ENCODE data around the gene ATP6V0E2. TPM values are rescaled to one million over a fixed set of nuclear protein-coding genes. Genes with fewer than 3 reads are reported as not detected.

ATP6V0E2 gene
- total RNA-seq, 2 donors from 2014 or later: 6.3 to 58.2 TPM

DNA sequence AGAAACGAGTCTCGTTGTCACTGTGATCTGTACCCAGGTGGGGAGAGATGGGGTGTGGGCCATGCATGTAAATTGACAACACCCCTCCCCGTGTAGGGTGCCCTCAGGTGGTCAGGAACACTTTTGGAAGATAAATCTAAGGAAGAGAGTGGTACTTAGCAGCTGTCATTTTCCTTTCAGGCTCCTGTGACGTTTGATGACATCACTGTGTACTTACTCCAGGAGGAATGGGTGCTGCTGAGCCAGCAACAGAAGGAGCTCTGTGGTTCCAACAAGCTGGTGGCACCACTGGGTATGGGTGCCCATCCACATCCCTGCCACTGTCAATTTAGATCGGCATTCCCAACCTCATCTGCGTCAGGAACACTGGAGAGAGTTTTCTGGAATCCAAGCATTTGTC lies 29.3 kb upstream of the ATP6V0E2 start:
- Histone ChIP-seq H3K4me3 (no peak overlapping the region), H3K36me3 (peaks cover 8% of the 10 kb centered on the region), H3K27ac (no peak overlapping the region), H3K4me1 (ENCODE audit: control insufficient read depth in 1 of 2, low read depth in 2 of 2) (peaks cover 1 to 4% of the 10 kb centered on the region in 2 donors), H3K9me3 (no peaks in the 10 kb centered on the region), H3K27me3 (replicated peaks; ENCODE audit: insufficient read depth) (no peaks in the 10 kb centered on the region)
- TF ChIP-seq, protein P1, sequence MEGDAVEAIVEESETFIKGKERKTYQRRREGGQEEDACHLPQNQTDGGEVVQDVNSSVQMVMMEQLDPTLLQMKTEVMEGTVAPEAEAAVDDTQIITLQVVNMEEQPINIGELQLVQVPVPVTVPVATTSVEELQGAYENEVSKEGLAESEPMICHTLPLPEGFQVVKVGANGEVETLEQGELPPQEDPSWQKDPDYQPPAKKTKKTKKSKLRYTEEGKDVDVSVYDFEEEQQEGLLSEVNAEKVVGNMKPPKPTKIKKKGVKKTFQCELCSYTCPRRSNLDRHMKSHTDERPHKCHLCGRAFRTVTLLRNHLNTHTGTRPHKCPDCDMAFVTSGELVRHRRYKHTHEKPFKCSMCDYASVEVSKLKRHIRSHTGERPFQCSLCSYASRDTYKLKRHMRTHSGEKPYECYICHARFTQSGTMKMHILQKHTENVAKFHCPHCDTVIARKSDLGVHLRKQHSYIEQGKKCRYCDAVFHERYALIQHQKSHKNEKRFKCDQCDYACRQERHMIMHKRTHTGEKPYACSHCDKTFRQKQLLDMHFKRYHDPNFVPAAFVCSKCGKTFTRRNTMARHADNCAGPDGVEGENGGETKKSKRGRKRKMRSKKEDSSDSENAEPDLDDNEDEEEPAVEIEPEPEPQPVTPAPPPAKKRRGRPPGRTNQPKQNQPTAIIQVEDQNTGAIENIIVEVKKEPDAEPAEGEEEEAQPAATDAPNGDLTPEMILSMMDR (IDR thresholded peaks at IDR 0.05): no peak
- ATAC-seq (ENCODE audit: insufficient number of reproducible peaks, low FRiP score, low read depth) (no peak), DNase-seq (ENCODE audit: low spot score) (no peak)

DNA sequence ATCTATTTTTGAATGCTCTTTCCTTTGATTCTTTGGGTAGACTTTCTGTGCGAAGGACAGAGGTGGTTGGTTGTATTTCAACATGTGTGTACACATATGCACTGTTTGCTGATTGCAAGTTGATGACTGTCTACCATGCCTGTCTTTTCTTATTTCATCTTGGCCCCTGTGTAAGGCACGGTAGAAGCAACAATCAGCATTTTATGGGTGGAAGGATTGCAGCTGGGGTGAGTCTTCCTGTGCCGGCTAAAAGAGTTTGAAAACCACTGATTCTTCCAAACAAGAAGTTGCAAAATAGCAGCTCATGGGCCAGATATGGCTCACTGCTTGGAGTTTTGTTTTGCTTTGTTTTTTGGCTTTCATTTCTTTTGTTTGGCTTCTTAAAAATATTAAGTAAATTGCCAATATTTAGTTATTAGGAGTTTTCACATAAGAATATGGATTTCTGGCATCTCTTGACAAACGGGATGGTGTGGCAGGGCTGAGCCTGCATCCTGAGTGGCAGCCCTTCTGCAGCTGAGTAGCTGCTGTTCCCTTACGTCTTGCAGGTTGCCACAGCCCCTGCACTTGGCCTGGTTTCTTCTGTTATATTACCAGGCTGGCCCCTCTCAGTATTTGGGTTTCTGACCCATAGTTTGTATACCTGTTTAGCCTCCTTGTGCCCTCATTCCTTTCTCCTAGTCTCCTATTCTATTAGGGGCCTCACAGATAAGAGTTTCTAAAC lies 28.4 kb upstream of the ATP6V0E2 start:
- no peaks in the 10 kb centered on the region for H3K9me3 ChIP-seq
- no peak overlapping the region for H3K4me3 ChIP-seq
- TF ChIP-seq, protein P1 (IDR thresholded peaks at IDR 0.05): no peak
- H3K4me1 ChIP-seq (ENCODE audit: control insufficient read depth in 1 of 2, low read depth in 2 of 2): no peaks in the 10 kb centered on the region
- H3K27ac ChIP-seq: no peak overlapping the region
- DNase-seq (ENCODE audit: low spot score): no peak
- no peak for ATAC-seq (ENCODE audit: insufficient number of reproducible peaks, low FRiP score, low read depth)
- H3K36me3 ChIP-seq: peaks cover 15% of the 10 kb centered on the region
- H3K27me3 ChIP-seq (replicated peaks; ENCODE audit: insufficient read depth): no peaks in the 10 kb centered on the region

GRCh38 chr7:149846021-149846420 lies 27.7 kb upstream of the ATP6V0E2 start:
- Histone ChIP-seq H3K9me3 (no peaks in the 10 kb centered on the region), H3K36me3 (peaks cover 20% of the 10 kb centered on the region), H3K4me1 (ENCODE audit: control insufficient read depth in 1 of 2, low read depth in 2 of 2) (no peaks in the 10 kb centered on the region), H3K27me3 (replicated peaks; ENCODE audit: insufficient read depth) (no peaks in the 10 kb centered on the region), H3K4me3 (no peak overlapping the region), H3K27ac (no peak overlapping the region)
- DNase-seq (ENCODE audit: low spot score): no peak
- ATAC-seq (ENCODE audit: insufficient number of reproducible peaks, low FRiP score, low read depth): no peak
- TF ChIP-seq, protein P1 (IDR thresholded peaks at IDR 0.05): no peak

GRCh38 chr7:149846436-149847046 lies 27.2 kb upstream of the ATP6V0E2 start:
- Histone ChIP-seq H3K27me3 (replicated peaks; ENCODE audit: insufficient read depth) (no peaks in the 10 kb centered on the region), H3K27ac (no peak overlapping the region), H3K4me1 (ENCODE audit: control insufficient read depth in 1 of 2, low read depth in 2 of 2) (no peaks in the 10 kb centered on the region), H3K4me3 (no peak overlapping the region), H3K9me3 (no peaks in the 10 kb centered on the region), H3K36me3 (peaks cover 20% of the 10 kb centered on the region)
- TF ChIP-seq, protein P1 (IDR thresholded peaks at IDR 0.05): no peak
- no peak for ATAC-seq (ENCODE audit: insufficient number of reproducible peaks, low FRiP score, low read depth)
- DNase-seq (ENCODE audit: low spot score): no peak

DNA sequence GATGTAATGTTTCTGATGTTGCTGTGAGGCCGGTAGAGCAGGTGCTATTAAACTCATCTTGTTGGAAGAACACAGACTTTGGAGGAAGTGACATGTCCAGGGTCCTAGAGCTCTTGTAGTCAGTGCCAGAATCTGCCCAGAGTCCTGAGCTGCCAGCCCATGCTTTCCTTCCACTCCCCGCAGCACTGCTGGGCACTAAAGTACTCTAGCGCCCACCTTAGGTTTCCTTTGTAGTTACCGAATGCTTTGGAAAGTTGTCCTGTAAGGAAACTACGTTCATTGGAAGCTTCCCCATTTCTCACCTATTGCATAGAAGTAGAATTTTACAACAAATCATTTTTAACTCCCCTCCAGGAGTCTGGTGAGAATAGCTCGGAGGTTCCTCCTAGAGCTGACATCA lies 24.6 kb upstream of the ATP6V0E2 start:
- peaks cover 30% of the 10 kb centered on the region for H3K36me3 ChIP-seq
- no peak for ATAC-seq (ENCODE audit: insufficient number of reproducible peaks, low FRiP score, low read depth)
- no peak for DNase-seq (ENCODE audit: low spot score)

More for the DNA sequence above, 24.6 kb upstream of the ATP6V0E2 start:
- Histone ChIP-seq H3K27ac (no peak overlapping the region), H3K4me3 (no peak overlapping the region), H3K9me3 (no peaks in the 10 kb centered on the region), H3K27me3 (replicated peaks; ENCODE audit: insufficient read depth) (no peaks in the 10 kb centered on the region), H3K4me1 (ENCODE audit: control insufficient read depth in 1 of 2, low read depth in 2 of 2) (no peaks in the 10 kb centered on the region)
- TF ChIP-seq, protein P1 (IDR thresholded peaks at IDR 0.05): no peak
